Kidney epithelial cell (primary cell): ENCODE results near the gene CISTR. TPM values are rescaled to one million over a fixed set of nuclear protein-coding genes. Genes with fewer than 3 reads are reported as not detected.
A peak's percentile ranks its signal among the peaks of the same experiment; 100 is the strongest.

Experiments
- DNase-seq: peaks from one replicate; pipeline ENCODE4 v3.0.0-alpha.2; 2010; ENCODE audit warnings: low read depth
- H3K27me3 ChIP-seq: 2 replicates; pipeline ENCODE4 v1.6.0; 2011; ENCODE audit warnings: low read length; ENCODE audit not compliant: control insufficient read depth, insufficient read depth
- H3K36me3 ChIP-seq: 2 replicates; pipeline ENCODE4 v1.5.1; 2011; ENCODE audit warnings: low read length; ENCODE audit not compliant: control insufficient read depth, insufficient read depth
- H3K4me3 ChIP-seq: 2 replicates; pipeline ENCODE4 v1.5.1; 2011; ENCODE audit warnings: low read depth, mild to moderate bottlenecking, control low read depth, low read length
- total RNA-seq: library from RNA; depleted of rRNA; stranded (reverse); fragments of >200 nt; gene quantifications from 2 replicates; pipeline ENCODE4 v1.2.3, GENCODE V29; 2015
- TF ChIP-seq, protein P1 (sequence below): IDR thresholded peaks from 2 replicates; pipeline ENCODE4 v1.5.1; 2011; ENCODE audit warnings: mild to moderate bottlenecking, moderate library complexity, low read length, control low read depth, inconsistent platforms; ENCODE audit not compliant: insufficient read depth, poor library complexity, severe bottlenecking

The CISTR gene
- total RNA-seq = not detected in 2 replicates

DNA sequence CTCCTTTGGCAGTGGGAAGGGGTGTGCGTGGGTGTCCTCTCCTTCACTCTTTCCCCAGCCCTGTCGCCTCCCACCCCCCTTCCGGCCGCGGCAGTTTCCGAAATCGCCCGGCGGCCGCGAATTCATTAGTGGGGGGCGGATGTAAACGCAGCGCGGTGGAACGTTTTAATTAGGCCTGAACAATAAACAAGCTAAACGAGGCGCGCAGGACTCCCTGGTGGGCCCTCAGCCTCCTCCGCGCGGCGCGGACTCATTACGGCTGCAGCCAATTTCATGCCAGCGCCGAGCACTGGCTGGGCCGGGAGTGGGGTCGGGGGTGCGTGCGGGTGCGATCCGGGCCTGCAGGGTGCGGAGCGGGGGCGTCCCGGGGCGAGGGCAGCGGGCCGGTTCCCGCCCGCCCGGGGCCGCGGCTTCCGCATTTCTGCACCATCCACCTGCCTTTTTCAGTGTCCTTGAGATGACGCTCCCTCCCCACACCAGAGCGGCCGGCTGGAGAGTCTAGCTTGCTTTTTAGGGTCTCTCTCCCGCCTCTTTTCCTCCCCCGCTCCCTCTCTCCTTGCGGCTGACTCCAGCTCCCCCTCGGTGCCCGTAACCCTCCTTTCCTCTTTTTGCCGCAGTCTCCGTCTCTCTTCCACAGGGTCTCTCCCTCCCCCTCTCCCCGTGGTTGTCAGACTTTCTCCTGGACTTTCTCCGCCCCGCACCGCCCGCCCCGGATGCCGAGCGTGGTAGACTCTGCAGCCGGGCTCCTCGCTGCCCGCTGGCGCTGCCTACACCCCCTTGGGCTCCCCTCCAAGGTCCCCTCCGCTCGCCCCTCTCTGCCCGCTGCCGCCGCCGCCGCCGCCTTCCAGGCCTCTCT is at the start of gene CISTR:
Gene CISTR, minus strand, starts transcription at position 644 of the 856 bp plus-strand sequence.
- DNase-seq = no peak
- TF ChIP-seq, protein P1, sequence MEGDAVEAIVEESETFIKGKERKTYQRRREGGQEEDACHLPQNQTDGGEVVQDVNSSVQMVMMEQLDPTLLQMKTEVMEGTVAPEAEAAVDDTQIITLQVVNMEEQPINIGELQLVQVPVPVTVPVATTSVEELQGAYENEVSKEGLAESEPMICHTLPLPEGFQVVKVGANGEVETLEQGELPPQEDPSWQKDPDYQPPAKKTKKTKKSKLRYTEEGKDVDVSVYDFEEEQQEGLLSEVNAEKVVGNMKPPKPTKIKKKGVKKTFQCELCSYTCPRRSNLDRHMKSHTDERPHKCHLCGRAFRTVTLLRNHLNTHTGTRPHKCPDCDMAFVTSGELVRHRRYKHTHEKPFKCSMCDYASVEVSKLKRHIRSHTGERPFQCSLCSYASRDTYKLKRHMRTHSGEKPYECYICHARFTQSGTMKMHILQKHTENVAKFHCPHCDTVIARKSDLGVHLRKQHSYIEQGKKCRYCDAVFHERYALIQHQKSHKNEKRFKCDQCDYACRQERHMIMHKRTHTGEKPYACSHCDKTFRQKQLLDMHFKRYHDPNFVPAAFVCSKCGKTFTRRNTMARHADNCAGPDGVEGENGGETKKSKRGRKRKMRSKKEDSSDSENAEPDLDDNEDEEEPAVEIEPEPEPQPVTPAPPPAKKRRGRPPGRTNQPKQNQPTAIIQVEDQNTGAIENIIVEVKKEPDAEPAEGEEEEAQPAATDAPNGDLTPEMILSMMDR = no peak
- Histone ChIP-seq H3K27me3 (peaks cover 90% of the 10 kb centered on the region), H3K4me3 (peak within 1 kb of the TSS; percentile 31), H3K36me3 (no peaks in the 10 kb centered on the region)

DNA sequence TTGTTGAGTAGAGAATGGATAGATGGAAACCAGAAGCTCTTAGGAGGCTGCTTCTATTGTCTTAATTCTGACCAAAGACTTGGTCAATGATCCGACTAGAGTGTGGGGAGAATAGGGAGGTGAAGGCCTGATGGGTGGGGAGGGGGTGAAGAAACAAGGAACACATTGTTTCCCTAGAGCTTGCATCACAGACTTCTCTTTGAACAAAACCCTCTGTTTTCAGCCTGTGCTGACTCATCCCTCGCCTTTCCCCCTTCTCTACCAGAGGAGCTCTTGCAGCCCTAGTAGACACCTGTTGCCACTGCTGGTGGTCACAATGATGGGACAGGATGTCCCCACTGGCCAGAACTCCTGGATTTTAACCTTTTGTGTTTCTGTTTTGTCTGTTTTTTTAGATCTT is 46.8 kb upstream of the CISTR start:
- TF ChIP-seq, protein P1 = no peak
- peak; percentile 21 for DNase-seq
- Histone ChIP-seq H3K36me3 (no peaks in the 10 kb centered on the region), H3K4me3 (no peak overlapping the region), H3K27me3 (peaks cover 18% of the 10 kb centered on the region)

DNA sequence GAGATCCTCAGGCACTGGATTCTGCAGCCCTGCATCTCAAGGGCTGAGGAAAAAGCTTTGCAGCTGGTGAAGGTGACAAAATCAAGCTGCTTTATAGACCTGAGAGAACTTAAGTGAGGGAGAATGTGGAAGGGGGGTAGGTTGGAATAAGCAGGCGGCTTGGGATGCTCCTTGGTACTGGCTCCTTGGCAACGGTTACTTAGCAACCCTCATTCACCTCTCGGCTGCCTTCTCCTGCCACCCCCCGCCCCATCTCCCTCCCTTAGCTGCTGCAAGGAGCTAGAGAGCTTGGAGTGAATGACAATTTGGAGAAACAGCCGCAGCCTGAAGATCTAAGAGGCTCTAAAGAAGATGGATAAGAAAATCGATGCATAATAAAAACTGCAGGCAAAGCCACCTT is 44.1 kb upstream of the CISTR start:
- TF ChIP-seq, protein P1 = no peak
- no peak overlapping the region for H3K4me3 ChIP-seq
- DNase-seq = no peak
- H3K27me3 ChIP-seq = peaks cover 17% of the 10 kb centered on the region
- H3K36me3 ChIP-seq = no peaks in the 10 kb centered on the region

DNA sequence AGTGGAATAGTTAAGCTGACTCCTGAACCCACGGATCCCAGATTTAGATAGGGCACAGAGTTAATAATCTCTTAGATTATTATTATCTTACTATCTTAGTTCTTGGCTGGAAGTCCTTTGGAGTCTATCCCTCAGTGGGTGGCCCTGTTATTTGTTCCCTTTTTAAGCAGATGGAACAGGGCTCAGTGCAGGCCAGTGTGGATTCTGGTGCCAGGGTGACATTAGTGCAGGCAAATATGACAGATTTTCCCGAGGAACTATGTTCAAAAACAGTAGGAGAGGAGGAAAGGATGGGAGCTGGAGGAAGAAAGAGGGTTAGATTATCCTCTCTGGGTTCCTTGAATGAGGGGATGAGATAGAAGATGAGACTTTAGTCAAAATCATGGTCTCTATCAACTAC is 41.4 kb upstream of the CISTR start:
- H3K36me3 ChIP-seq = no peaks in the 10 kb centered on the region
- no peak overlapping the region for H3K4me3 ChIP-seq
- no peak for DNase-seq
- TF ChIP-seq, protein P1 = no peak
- peaks cover 15% of the 10 kb centered on the region for H3K27me3 ChIP-seq

DNA sequence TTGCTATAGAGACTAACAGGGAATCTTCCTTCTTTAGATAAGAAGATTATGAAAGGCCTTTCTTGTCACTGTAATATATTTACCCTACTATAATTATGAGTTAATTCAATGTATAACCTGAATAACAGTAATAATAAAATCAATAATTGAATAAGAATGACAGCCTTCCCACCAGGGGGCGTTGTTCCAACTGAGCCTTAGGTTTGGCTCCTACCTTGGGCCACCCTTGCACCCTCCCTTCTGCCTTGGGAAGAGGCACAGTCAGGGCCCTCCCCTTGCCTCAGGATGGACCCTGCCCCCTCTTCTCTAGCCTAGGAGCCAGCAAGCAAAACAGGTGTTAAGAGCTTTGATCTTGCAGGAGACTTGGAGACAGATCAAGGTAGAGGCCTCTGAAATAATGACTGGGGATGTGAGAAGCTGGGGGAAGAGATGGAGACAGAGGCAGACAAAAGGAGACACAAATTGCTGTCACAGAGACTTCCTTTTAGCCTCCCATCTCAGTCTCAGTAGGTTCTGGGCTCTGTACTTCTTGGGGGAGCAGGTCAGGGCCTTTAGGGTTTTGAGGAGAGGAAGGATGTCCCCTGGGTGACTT is 40.1 kb upstream of the CISTR start:
- no peak for DNase-seq

More for the DNA sequence above, 40.1 kb upstream of the CISTR start:
- Histone ChIP-seq H3K4me3 (no peak overlapping the region), H3K36me3 (no peaks in the 10 kb centered on the region), H3K27me3 (peaks cover 15% of the 10 kb centered on the region)
- TF ChIP-seq, protein P1 = peak; percentile 50
